Measurements from ENCODE around the gene STK32B.
"Not testable (repeated sequence)": the region's sequence is repeated elsewhere in the genome, so short reads cannot be mapped to it uniquely, and the experiment has no call there.

Gene STK32B

GRCh38 chr4:5213087-5213595, 161.9 kb downstream of the STK32B start:
- no peak for DNase-seq

GRCh38 chr4:5215321-5215720, 164.0 kb downstream of the STK32B start:
- DNase-seq, result no peak

GRCh38 chr4:5217421-5217820, 166.1 kb downstream of the STK32B start:
- no peak for DNase-seq

- no peak for DNase-seq
Measured at GRCh38 chr4:5218376-5219069, 167.2 kb downstream of the STK32B start.

GRCh38 chr4:5220028-5220427, 168.7 kb downstream of the STK32B start:
- no peak for DNase-seq

- no peak for DNase-seq
Measured at GRCh38 chr4:5222047-5222446, 170.8 kb downstream of the STK32B start.

GRCh38 chr4:5222951-5223350, 171.7 kb downstream of the STK32B start:
- no peak for DNase-seq

- DNase-seq, result no peak
Measured at GRCh38 chr4:5224340-5224739, 173.1 kb downstream of the STK32B start.

- no peak for DNase-seq
Measured at GRCh38 chr4:5232549-5232948, 181.3 kb downstream of the STK32B start.

- DNase-seq, result no peak
Measured at GRCh38 chr4:5237086-5237660, 185.9 kb downstream of the STK32B start.

- DNase-seq, result no peak
Measured at GRCh38 chr4:5238173-5238572, 186.9 kb downstream of the STK32B start.

GRCh38 chr4:5247061-5247460, 195.8 kb downstream of the STK32B start:
- not testable (repeated sequence) for DNase-seq

GRCh38 chr4:5247735-5248134, 196.5 kb downstream of the STK32B start:
- no peak for DNase-seq

GRCh38 chr4:5249727-5250126, 198.4 kb downstream of the STK32B start:
- no peak for DNase-seq

- not testable (repeated sequence) for DNase-seq
Measured at GRCh38 chr4:5250536-5250935, 199.3 kb downstream of the STK32B start.

GRCh38 chr4:5256421-5256820, 205.1 kb downstream of the STK32B start:
- no peak for DNase-seq

GRCh38 chr4:5257086-5257485, 205.8 kb downstream of the STK32B start:
- no peak for DNase-seq

GRCh38 chr4:5259471-5259870, 208.2 kb downstream of the STK32B start:
- DNase-seq, result no peak

GRCh38 chr4:5260121-5260520, 208.8 kb downstream of the STK32B start:
- DNase-seq, result no peak

GRCh38 chr4:5261866-5262265, 210.6 kb downstream of the STK32B start:
- DNase-seq, result no peak

- DNase-seq, result no peak
Measured at GRCh38 chr4:5266991-5267390, 215.7 kb downstream of the STK32B start.

GRCh38 chr4:5267408-5267807, 216.1 kb downstream of the STK32B start:
- DNase-seq, result no peak

- DNase-seq, result no peak
Measured at GRCh38 chr4:5276475-5277075, 225.3 kb downstream of the STK32B start.

- DNase-seq, result no peak
Measured at GRCh38 chr4:5277079-5277478, 225.8 kb downstream of the STK32B start.
